PC-9 (cell line): ENCODE measurements around the gene RFT1. TPM values are rescaled to one million over a fixed set of nuclear protein-coding genes. Genes with fewer than 3 reads are reported as not detected.

Experiments used
- BruUV-seq: library from RNA; stranded (reverse); fragments of 400-500 nt; replicated peaks from 2 replicates; lab custom pipeline; 2021; lab: Mats Ljungman, UMichigan
- CTCF ChIA-PET: fragments of 300-600 bp; sonication (Branson Sonifier 250); formaldehyde crosslinking; loops from one replicate; lab custom pipeline; 2022; ENCODE audit warnings: antibody characterized with exemption; lab: Charles Lee
- POLR2A ChIA-PET: fragments of 300-600 bp; sonication (Branson Sonifier 250); formaldehyde crosslinking; loops from one replicate; lab custom pipeline; 2022; ENCODE audit warnings: antibody characterized with exemption; ENCODE audit not compliant: unreplicated experiment; lab: Charles Lee
- DNase-seq, 2 experiments: peaks; one replicate each; pipeline versions ENCODE4 v3.0.0 to v3.0.0-alpha.2; 2015 to 2022; ENCODE audit warnings: mixed read lengths in 1 of 2
- H2AFZ ChIP-seq: fragments of 200-600 bp; sonication (generic); 2 replicates; pipeline ENCODE4 v1.8.1; 2017; ENCODE audit warnings: antibody characterized with exemption
- H3F3A ChIP-seq: fragments of 200-600 bp; sonication (generic); 2 replicates; pipeline ENCODE4 v1.8.1; 2017; ENCODE audit warnings: antibody characterized with exemption, mild to moderate bottlenecking, low read depth; ENCODE audit not compliant: insufficient read depth
- H3K27ac ChIP-seq: fragments of 200-600 bp; sonication (generic); 2 replicates; pipeline ENCODE4 v1.6.1; 2016; ENCODE audit warnings: mixed run types
- H3K27me3 ChIP-seq: fragments of 200-600 bp; sonication (generic); 2 replicates; pipeline ENCODE4 v1.6.1; 2016; ENCODE audit warnings: low read depth, mixed run types; ENCODE audit not compliant: insufficient read depth
- H3K36me3 ChIP-seq: fragments of 200-600 bp; sonication (generic); 2 replicates; pipeline ENCODE4 v1.6.1; 2016; ENCODE audit warnings: low read depth, mixed run types
- H3K4me1 ChIP-seq: fragments of 200-600 bp; sonication (generic); replicated peaks from 2 replicates; pipeline ENCODE4 v1.6.1; 2016; ENCODE audit warnings: mixed run types; ENCODE audit not compliant: insufficient read depth
- H3K4me2 ChIP-seq: fragments of 200-600 bp; sonication (generic); 2 replicates; pipeline ENCODE4 v1.6.1; 2017; ENCODE audit warnings: mixed run types
- H3K4me3 ChIP-seq: fragments of 200-600 bp; sonication (generic); 2 replicates; pipeline ENCODE4 v1.6.1; 2016; ENCODE audit warnings: mixed run types
- H3K79me2 ChIP-seq: fragments of 200-600 bp; sonication (generic); 2 replicates; pipeline ENCODE4 v1.6.1; 2017; ENCODE audit warnings: low read depth, mixed run types
- H3K9me2 ChIP-seq: fragments of 200-600 bp; sonication (generic); 2 replicates; pipeline ENCODE4 v1.8.1; 2017; ENCODE audit warnings: mild to moderate bottlenecking; ENCODE audit not compliant: insufficient read depth
- H3K9me3 ChIP-seq: fragments of 200-600 bp; sonication (generic); 2 replicates; pipeline ENCODE4 v1.8.1; 2016; ENCODE audit warnings: low read depth; ENCODE audit not compliant: insufficient read depth
- H4K20me1 ChIP-seq: fragments of 200-600 bp; sonication (generic); 2 replicates; pipeline ENCODE4 v1.8.1; 2017; ENCODE audit not compliant: insufficient read depth
- CTCF ChIP-seq: fragments of 200-600 bp; sonication (generic); conservative IDR thresholded peaks from 2 replicates; pipeline ENCODE4 v1.6.1; 2017; ENCODE audit warnings: mixed run types, antibody characterized with exemption, mild to moderate bottlenecking, moderate library complexity
- EZH2 ChIP-seq: fragments of 200-600 bp; sonication (generic); IDR thresholded peaks from 2 replicates; pipeline ENCODE4 v1.8.0; 2017; ENCODE audit warnings: antibody characterized with exemption, low read depth
- intact Hi-C: fragments of 100-400 bp; cut with micrococcal nuclease; formaldehyde crosslinking; loops from one replicate; pipeline ENCODE4 v1.10.0; 2022; ENCODE audit not compliant: unreplicated experiment
- total RNA-seq: library from RNA; stranded (reverse); gene quantifications from 2 replicates; pipeline ENCODE4 v1.2.3, GENCODE V29; 2021

The RFT1 gene
- total RNA-seq, 1 experiment from 2014 or later = 31.0 TPM

GRCh38 chr3:53111822-53112221 is 18.4 kb downstream of the RFT1 start:
- no peaks in the 10 kb centered on the region for H3K9me2 ChIP-seq
- H3K36me3 ChIP-seq = peaks cover 13% of the 10 kb centered on the region; the same call in 1 of the 2 replicates
- H3K4me3 ChIP-seq = no peak overlapping the region
- no peak for DNase-seq
- intact Hi-C loops = no loop called here
- H3K27me3 ChIP-seq = no peaks in the 10 kb centered on the region
- no TSS peak for BruUV-seq
- TF ChIP-seq CTCF (no peak), EZH2 (no peak)
- no peak overlapping the region for H3K27ac ChIP-seq
- peaks cover 28% of the 10 kb centered on the region; the same call in 1 of the 2 replicates for H3F3A ChIP-seq
- no peak overlapping the region for H3K4me2 ChIP-seq
- ChIA-PET CTCF (no interaction called here), POLR2A (no interaction called here)
- H2AFZ ChIP-seq = no peak overlapping the region
- peaks cover 31% of the 10 kb centered on the region for H3K4me1 ChIP-seq
- H3K79me2 ChIP-seq = no peaks in the 10 kb centered on the region
- H3K9me3 ChIP-seq = no peaks in the 10 kb centered on the region
- no peaks in the 10 kb centered on the region for H4K20me1 ChIP-seq

GRCh38 chr3:53109891-53110771 is 20.1 kb downstream of the RFT1 start:
- no peak overlapping the region; the same call in 1 of the 2 replicates for H3K27ac ChIP-seq
- H3K79me2 ChIP-seq = no peaks in the 10 kb centered on the region
- H2AFZ ChIP-seq = no peak overlapping the region
- intact Hi-C loops = no loop called here
- no peaks in the 10 kb centered on the region for H3K9me3 ChIP-seq
- H4K20me1 ChIP-seq = no peaks in the 10 kb centered on the region
- POLR2A ChIA-PET = interaction anchor here (0.6 kb wide), 1 partner anchor 87 kb away, joined by 3 read pairs; no protein-coding TSS in a partner anchor
- CTCF ChIA-PET = interaction anchor here (0.7 kb wide), 1 partner anchor 891 kb away, joined by 7 read pairs; no protein-coding TSS in a partner anchor
- no peaks in the 10 kb centered on the region for H3K27me3 ChIP-seq
- no peak overlapping the region for H3K4me2 ChIP-seq
- peaks cover 22% of the 10 kb centered on the region; the same call in 1 of the 2 replicates for H3F3A ChIP-seq
- TF ChIP-seq EZH2 (no peak), CTCF (peak; percentile 41; the same call in 1 of the 2 replicates)
- H3K36me3 ChIP-seq = peaks cover 11% of the 10 kb centered on the region; the same call in 1 of the 2 replicates
- no peaks in the 10 kb centered on the region for H3K9me2 ChIP-seq
- BruUV-seq = no TSS peak
- no peak overlapping the region for H3K4me3 ChIP-seq
- peaks cover 30% of the 10 kb centered on the region for H3K4me1 ChIP-seq
- DNase-seq = no peak

DNA sequence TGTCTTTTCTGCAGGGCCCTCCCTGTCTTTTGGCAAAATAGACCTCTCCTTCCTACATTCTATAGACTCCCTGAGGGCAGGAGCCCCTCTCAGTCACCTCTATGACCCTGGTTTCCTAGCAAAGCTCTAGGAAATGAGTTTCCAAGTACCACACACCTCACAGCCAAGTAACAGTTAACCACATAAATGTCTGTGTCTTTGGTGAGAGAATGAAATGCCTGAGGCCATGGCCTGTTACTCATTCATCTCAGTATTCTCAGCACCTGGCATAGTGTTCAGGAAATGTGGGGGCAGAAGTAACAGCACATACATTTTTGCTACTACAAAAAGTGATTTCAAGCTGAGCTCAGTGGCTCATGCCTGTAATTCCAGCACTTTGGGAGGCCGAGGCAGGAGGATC is 21.0 kb downstream of the RFT1 start:
- H3K27ac ChIP-seq = no peak overlapping the region; the same call in 1 of the 2 replicates
- no peak overlapping the region for H2AFZ ChIP-seq
- peaks cover 11% of the 10 kb centered on the region; the same call in 1 of the 2 replicates for H3K36me3 ChIP-seq
- no peak for TF ChIP-seq EZH2
- no peak for TF ChIP-seq CTCF
- peak; percentile 37 to 74 for DNase-seq
- H3K4me2 ChIP-seq = peak overlapping the region; percentile 34; the same call in 1 of the 2 replicates
- no TSS peak for BruUV-seq
- peaks cover 13% of the 10 kb centered on the region; the same call in 1 of the 2 replicates for H3F3A ChIP-seq
- H3K4me1 ChIP-seq = peaks cover 21% of the 10 kb centered on the region
- H3K79me2 ChIP-seq = no peaks in the 10 kb centered on the region
- ChIA-PET CTCF (no interaction called here), POLR2A (interaction anchor here (0.6 kb wide), 1 partner anchor 88 kb away, joined by 3 read pairs; no protein-coding TSS in a partner anchor)
- H3K9me3 ChIP-seq = no peaks in the 10 kb centered on the region
- no peaks in the 10 kb centered on the region for H3K9me2 ChIP-seq
- no peak overlapping the region for H3K4me3 ChIP-seq
- H3K27me3 ChIP-seq = no peaks in the 10 kb centered on the region
- intact Hi-C loops = no loop called here
- H4K20me1 ChIP-seq = no peaks in the 10 kb centered on the region
